AG04450 (cell line): ENCODE measurements around the gene CD28. TPM values are rescaled to one million over a fixed set of nuclear protein-coding genes. Genes with fewer than 3 reads are reported as not detected.

Experiments used
- CTCF ChIA-PET: fragments of 300-600, 350-600 bp; formaldehyde crosslinking; extraction: SDS; loops from one replicate; lab custom pipeline; 2022; ENCODE audit warnings: antibody characterized with exemption, inconsistent platforms; lab: Charles Lee
- POLR2A ChIA-PET: fragments of 350-600 bp; formaldehyde crosslinking; extraction: SDS; loops from one replicate; lab custom pipeline; 2021; ENCODE audit warnings: antibody characterized with exemption, inconsistent platforms; lab: Yijun Ruan, JAX
- DNase-seq: peaks from one replicate; pipeline ENCODE4 v3.0.0-alpha.2; 2011; ENCODE audit warnings: low read depth, low spot score
- H3K27ac ChIP-seq: one replicate; pipeline ENCODE4 v1.5.1; 2012; ENCODE audit warnings: low read depth, low read length, control low read depth
- H3K27me3 ChIP-seq: one replicate; pipeline ENCODE4 v1.6.0; 2012; ENCODE audit warnings: low read length; ENCODE audit not compliant: control insufficient read depth, insufficient read depth
- H3K4me3 ChIP-seq: 2 replicates; pipeline ENCODE4 v1.5.1; 2011; ENCODE audit warnings: mild to moderate bottlenecking, low read depth, low read length, control low read depth
- H3K9me3 ChIP-seq: 2 replicates; pipeline ENCODE4 v1.5.1; 2012; ENCODE audit warnings: low read length; ENCODE audit not compliant: control insufficient read depth, insufficient read depth
- polyA plus RNA-seq: library from polyadenylated mRNA; depleted of rRNA; stranded (reverse); fragments of >200 nt; gene quantifications from 2 replicates; pipeline ENCODE4 v1.2.3, GENCODE V29; 2011
- TF ChIP-seq, protein P1 (sequence below): IDR thresholded peaks from 2 replicates; pipeline ENCODE4 v1.5.1; 2011; ENCODE audit warnings: low read depth, low read length, control low read depth, inconsistent platforms

Gene CD28
- polyA plus RNA-seq, 1 experiment = not detected

DNA sequence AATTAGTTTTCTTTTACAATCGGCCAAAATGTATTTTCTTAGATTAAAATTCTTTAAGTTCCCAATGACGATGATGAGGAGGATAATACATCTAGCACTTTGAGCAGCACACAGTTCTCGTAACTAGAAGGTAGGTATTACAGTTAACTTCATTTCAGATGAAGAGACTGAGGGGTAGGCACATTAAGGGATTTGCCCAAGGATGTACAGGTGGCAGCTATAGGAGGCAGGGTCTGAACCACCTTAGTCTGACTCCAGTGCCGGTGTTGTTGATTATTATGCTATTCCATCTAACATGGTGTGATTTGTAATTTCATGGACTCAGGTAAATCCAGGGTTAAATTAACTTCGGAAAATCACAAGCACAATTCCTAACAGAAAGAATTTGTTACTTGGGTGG lies 1.1 kb downstream of the CD28 start:
- TF ChIP-seq, protein P1, sequence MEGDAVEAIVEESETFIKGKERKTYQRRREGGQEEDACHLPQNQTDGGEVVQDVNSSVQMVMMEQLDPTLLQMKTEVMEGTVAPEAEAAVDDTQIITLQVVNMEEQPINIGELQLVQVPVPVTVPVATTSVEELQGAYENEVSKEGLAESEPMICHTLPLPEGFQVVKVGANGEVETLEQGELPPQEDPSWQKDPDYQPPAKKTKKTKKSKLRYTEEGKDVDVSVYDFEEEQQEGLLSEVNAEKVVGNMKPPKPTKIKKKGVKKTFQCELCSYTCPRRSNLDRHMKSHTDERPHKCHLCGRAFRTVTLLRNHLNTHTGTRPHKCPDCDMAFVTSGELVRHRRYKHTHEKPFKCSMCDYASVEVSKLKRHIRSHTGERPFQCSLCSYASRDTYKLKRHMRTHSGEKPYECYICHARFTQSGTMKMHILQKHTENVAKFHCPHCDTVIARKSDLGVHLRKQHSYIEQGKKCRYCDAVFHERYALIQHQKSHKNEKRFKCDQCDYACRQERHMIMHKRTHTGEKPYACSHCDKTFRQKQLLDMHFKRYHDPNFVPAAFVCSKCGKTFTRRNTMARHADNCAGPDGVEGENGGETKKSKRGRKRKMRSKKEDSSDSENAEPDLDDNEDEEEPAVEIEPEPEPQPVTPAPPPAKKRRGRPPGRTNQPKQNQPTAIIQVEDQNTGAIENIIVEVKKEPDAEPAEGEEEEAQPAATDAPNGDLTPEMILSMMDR = no peak
- ChIA-PET CTCF (no interaction called here), POLR2A (no interaction called here)
- Histone ChIP-seq H3K27ac (no peak overlapping the region), H3K4me3 (no peak overlapping the region), H3K9me3 (no peaks in the 10 kb centered on the region), H3K27me3 (no peaks in the 10 kb centered on the region)
- DNase-seq = no peak

DNA sequence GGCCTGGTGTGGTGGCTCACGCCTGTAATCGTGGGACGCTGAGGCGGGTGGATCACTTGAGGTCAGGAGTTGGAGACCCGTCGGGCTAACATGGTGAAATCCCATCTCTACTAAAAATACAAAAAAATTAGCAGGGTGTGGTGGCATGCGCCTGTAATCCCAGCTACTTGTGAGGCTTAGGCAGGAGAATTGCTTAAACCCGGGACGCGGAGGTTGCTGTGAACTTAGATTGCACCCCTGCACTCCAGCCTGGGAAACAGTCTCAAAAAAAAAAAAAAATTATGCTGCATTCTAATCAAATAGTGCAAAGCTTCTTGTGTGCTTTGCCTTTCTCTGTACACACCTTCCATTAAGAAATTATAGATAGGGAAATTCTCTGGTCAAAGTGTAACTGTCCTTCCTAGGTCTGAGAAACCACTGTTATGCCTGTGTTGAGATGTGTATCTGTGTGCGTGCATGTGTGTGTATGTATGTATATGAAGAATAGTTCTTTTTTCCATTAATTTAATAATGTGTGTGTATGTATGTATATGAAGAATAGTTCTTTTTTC lies 2.5 kb downstream of the CD28 start:
- POLR2A ChIA-PET = interaction anchor here (0.7 kb wide), 1 partner anchor 14 kb away, joined by 5 read pairs; no protein-coding TSS in a partner anchor
- DNase-seq = no peak
- CTCF ChIA-PET = no interaction called here
- no peak overlapping the region for H3K27ac ChIP-seq
- H3K27me3 ChIP-seq = no peaks in the 10 kb centered on the region
- no peaks in the 10 kb centered on the region for H3K9me3 ChIP-seq
- H3K4me3 ChIP-seq = no peak overlapping the region
- TF ChIP-seq, protein P1 = no peak

DNA sequence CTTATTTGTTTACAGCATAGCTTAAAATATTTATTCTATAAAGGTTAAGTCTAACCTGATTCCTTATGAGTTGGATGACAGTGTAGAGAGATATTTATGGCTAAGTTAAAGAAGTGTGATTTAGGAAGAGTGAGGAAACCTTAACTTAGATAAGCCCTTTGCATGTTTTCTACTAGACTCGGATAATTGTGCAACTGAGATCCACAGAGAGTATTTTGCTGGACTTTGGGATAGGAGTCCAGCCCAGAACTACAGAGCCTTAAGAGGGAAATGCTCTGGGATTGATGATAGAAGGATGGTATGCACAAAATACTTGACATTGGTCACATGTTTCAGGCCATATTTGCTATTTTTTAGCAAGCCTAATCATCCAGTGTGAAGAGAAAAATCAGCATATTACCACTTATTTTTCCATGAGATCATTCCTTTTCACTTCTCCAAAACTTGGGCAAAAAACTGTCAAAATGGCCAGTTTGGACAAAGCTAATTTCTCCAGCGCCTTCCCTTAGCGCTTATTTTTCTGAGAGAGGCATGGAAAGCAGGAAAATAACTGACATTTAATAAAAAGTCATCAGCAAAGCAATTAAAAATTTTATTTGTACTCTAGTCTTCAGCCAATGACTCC lies 3.1 kb downstream of the CD28 start:
- no peak for DNase-seq
- POLR2A ChIA-PET = interaction anchor here (0.7 kb wide), 1 partner anchor 13 kb away, joined by 5 read pairs; no protein-coding TSS in a partner anchor
- Histone ChIP-seq H3K27ac (no peak overlapping the region), H3K27me3 (no peaks in the 10 kb centered on the region), H3K9me3 (no peaks in the 10 kb centered on the region), H3K4me3 (no peak overlapping the region)
- CTCF ChIA-PET = no interaction called here
- TF ChIP-seq, protein P1 = no peak

DNA sequence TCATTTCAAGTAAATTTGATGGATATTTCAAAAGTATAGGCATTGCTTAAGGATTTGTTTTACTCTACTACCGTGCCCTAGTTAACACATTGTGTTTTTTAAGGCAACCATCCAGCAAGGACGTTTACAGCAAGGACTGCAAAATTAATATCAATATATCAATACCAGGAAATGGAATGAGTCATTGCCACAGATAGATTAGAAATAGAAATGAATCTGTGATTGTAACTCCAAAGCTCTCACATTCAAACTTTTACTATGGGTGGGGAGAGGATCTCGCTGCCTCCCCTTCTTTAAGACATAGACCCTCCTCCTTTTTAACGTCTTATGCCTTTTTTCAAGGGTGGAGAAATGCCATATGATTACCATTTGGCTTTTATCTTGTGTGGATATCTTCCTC lies 3.8 kb downstream of the CD28 start:
- DNase-seq = no peak
- Histone ChIP-seq H3K27me3 (no peaks in the 10 kb centered on the region), H3K27ac (no peak overlapping the region), H3K9me3 (no peaks in the 10 kb centered on the region), H3K4me3 (no peak overlapping the region)
- CTCF ChIA-PET = no interaction called here
- POLR2A ChIA-PET = no interaction called here
- TF ChIP-seq, protein P1 = no peak

DNA sequence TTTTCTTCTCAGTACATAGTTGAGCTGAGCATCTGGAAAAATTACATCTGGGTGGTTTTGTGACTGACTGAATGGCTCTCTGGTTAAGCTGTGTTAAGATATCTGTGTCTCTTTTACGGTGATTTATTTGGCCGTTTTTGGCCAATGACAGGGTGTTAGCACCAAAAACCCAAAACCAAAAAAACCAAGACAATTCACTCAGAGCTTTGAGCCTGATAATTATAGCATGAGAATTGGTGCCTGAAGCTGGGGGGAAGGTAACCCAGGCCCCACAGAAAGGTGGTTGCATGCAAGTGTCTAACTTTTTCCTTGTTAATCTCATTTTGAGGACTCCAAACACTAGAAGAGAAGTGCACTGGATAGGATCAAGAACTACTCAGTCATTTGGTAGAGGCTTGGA lies 4.5 kb downstream of the CD28 start:
- H3K27ac ChIP-seq = no peak overlapping the region
- ChIA-PET CTCF (no interaction called here), POLR2A (no interaction called here)
- H3K9me3 ChIP-seq = no peaks in the 10 kb centered on the region
- H3K4me3 ChIP-seq = no peak overlapping the region
- TF ChIP-seq, protein P1 = no peak
- H3K27me3 ChIP-seq = no peaks in the 10 kb centered on the region
- DNase-seq = no peak
